ENCODE data around the gene HBM. TPM values are rescaled to one million over a fixed set of nuclear protein-coding genes. Genes with fewer than 3 reads are reported as not detected.

HBM gene
- total and polyA plus RNA-seq, 2 donors from 2014 or later, result not detected

DNA sequence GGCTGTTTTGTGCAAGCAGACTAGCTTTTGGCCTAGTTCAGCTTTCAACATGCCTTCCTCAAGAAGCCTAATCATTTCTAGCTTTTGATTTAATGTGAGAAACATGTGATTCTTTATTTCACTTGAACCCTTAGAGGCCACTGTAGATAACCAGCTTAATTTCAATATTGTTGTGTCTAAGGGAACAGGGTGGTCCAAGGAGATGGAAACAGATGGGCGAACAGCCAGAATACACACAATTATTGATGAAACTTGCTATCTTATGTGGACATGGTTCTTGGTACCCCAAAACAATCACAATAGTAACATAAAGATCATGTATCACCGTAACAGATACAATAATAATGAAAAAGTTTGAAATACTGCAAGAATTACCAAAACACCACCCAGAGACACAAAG lies 32.1 kb upstream of the HBM start:
- no peaks in the 10 kb centered on the region for H3K9me3 ChIP-seq (ENCODE audit: control insufficient read depth in 2 of 3, insufficient read depth in 1 of 3, low read length in 3 of 3)
- H3K4me1 ChIP-seq (ENCODE audit: control insufficient read depth in 2 of 3, insufficient read depth in 2 of 3, low read depth in 1 of 3, low read length in 3 of 3), result peaks cover 0 to 2% (median 0%) of the 10 kb centered on the region in 3 donors
- H3K27ac ChIP-seq (ENCODE audit: low read depth in 2 of 2, low read length in 2 of 2), result no peak overlapping the region
- FAIRE-seq (no peak), DNase-seq (no peak)
- intact Hi-C loops (cut with DNase I), result no loop called here
- no peaks in the 10 kb centered on the region for H3K36me3 ChIP-seq (ENCODE audit: control insufficient read depth in 2 of 3, insufficient read depth in 3 of 3, low read length in 3 of 3)
- H3K9ac ChIP-seq (ENCODE audit: low read length in 3 of 3), result no peak overlapping the region
- no peak overlapping the region for H3K4me3 ChIP-seq (ENCODE audit: low read length in 3 of 3)
- TF ChIP-seq, protein P1, sequence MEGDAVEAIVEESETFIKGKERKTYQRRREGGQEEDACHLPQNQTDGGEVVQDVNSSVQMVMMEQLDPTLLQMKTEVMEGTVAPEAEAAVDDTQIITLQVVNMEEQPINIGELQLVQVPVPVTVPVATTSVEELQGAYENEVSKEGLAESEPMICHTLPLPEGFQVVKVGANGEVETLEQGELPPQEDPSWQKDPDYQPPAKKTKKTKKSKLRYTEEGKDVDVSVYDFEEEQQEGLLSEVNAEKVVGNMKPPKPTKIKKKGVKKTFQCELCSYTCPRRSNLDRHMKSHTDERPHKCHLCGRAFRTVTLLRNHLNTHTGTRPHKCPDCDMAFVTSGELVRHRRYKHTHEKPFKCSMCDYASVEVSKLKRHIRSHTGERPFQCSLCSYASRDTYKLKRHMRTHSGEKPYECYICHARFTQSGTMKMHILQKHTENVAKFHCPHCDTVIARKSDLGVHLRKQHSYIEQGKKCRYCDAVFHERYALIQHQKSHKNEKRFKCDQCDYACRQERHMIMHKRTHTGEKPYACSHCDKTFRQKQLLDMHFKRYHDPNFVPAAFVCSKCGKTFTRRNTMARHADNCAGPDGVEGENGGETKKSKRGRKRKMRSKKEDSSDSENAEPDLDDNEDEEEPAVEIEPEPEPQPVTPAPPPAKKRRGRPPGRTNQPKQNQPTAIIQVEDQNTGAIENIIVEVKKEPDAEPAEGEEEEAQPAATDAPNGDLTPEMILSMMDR (IDR thresholded peaks at IDR 0.05; ENCODE audit: borderline replicate concordance, extremely low read depth, insufficient read depth), result no peak
- no peaks in the 10 kb centered on the region for H3K27me3 ChIP-seq (ENCODE audit: control insufficient read depth, insufficient read depth, low read length)

DNA sequence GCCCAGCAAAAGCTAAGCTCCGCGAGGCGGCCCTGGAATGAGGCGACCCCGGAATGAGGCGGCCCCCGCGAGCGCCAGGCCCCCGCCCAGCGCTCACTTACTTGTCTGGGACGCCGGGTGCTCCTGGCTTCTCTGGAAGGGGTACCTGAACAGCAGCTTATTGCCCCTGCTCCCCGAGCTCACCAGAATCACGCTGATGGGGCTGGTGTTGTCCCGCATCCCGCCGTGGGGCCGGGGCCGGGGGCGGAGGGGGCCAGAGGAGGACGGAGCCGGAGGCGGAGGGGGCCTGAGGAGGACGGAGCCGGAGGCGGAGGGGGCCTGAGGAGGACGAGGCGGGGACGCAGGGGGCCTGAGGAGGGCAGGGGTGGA lies 27.7 kb upstream of the HBM start:
- FAIRE-seq (no peak), DNase-seq (peak; percentile 25 to 78 (median 44))
- Histone ChIP-seq H3K9ac (ENCODE audit: low read length in 3 of 3) (peak overlapping the region in 2 of 3 donors; percentile 67 to 80), H3K4me3 (ENCODE audit: low read length in 3 of 3) (peak overlapping the region; percentile 61 to 64 (median 63)), H3K27me3 (ENCODE audit: control insufficient read depth, insufficient read depth, low read length) (no peaks in the 10 kb centered on the region), H3K4me1 (ENCODE audit: control insufficient read depth in 2 of 3, insufficient read depth in 2 of 3, low read depth in 1 of 3, low read length in 3 of 3) (peaks cover 0 to 2% (median 0%) of the 10 kb centered on the region in 3 donors), H3K9me3 (ENCODE audit: control insufficient read depth in 2 of 3, insufficient read depth in 1 of 3, low read length in 3 of 3) (no peaks in the 10 kb centered on the region), H3K36me3 (ENCODE audit: control insufficient read depth in 2 of 3, insufficient read depth in 3 of 3, low read length in 3 of 3) (no peaks in the 10 kb centered on the region), H3K27ac (ENCODE audit: low read depth in 2 of 2, low read length in 2 of 2) (no peak overlapping the region)
- TF ChIP-seq, protein P1 (IDR thresholded peaks at IDR 0.05; ENCODE audit: borderline replicate concordance, extremely low read depth, insufficient read depth), result no peak
- intact Hi-C loops (cut with DNase I), result no loop called here

DNA sequence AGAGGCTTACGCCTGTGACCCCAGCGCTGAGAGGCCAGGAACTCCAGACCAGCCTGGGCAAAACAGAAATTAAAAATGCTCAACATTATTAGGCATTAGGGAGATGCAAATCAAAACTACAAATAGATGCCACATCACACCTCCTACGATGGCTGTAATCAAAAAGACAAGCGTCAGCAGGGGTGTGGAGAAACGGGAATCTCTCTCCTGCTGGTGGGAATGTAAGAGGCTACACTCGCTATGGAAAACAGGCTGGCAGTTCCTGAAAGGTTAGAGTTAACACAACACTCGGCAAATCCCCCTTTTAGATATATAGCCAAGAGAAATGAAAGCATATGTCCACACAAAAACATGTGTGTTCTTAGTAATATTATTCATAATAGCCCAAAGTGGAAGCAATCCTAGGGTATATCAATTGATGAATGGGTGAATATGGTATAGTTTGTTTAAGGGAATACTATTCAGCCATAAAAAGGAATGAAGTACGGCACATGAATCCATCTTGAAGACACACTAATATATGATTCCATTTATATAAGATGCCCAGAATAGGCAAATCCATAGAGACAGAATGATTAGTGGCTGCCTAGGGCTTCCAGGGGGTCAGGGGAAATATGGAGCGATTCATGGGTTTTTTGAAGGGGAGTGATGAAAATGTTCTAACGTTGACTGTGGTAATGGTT lies 25.5 kb upstream of the HBM start:
- H3K27me3 ChIP-seq (ENCODE audit: control insufficient read depth, insufficient read depth, low read length), result no peaks in the 10 kb centered on the region
- TF ChIP-seq, protein P1 (IDR thresholded peaks at IDR 0.05; ENCODE audit: borderline replicate concordance, extremely low read depth, insufficient read depth), result no peak
- no peak overlapping the region for H3K4me3 ChIP-seq (ENCODE audit: low read length in 3 of 3)
- H3K9me3 ChIP-seq (ENCODE audit: control insufficient read depth in 2 of 3, insufficient read depth in 1 of 3, low read length in 3 of 3), result no peaks in the 10 kb centered on the region
- DNase-seq, result no peak
- no peaks in the 10 kb centered on the region for H3K36me3 ChIP-seq (ENCODE audit: control insufficient read depth in 2 of 3, insufficient read depth in 3 of 3, low read length in 3 of 3)
- no peak overlapping the region for H3K27ac ChIP-seq (ENCODE audit: low read depth in 2 of 2, low read length in 2 of 2)
- H3K9ac ChIP-seq (ENCODE audit: low read length in 3 of 3), result no peak overlapping the region
- H3K4me1 ChIP-seq (ENCODE audit: control insufficient read depth in 2 of 3, insufficient read depth in 2 of 3, low read depth in 1 of 3, low read length in 3 of 3), result peaks cover 0 to 2% (median 0%) of the 10 kb centered on the region in 3 donors
- intact Hi-C loops (cut with DNase I), result no loop called here
- FAIRE-seq, result no peak

Data from kidney (tissue), 14 donors.